ENCODE measurements around the gene NCK2. TPM values are rescaled to one million over a fixed set of nuclear protein-coding genes. Genes with fewer than 3 reads are reported as not detected.

The NCK2 gene
- total and polyA plus RNA-seq, 9 of the 15 experiments (the other 6 are each of a cell fraction or from before 2014, with no cell fraction given): 0.90 to 27.9 (median 15.9) TPM

DNA sequence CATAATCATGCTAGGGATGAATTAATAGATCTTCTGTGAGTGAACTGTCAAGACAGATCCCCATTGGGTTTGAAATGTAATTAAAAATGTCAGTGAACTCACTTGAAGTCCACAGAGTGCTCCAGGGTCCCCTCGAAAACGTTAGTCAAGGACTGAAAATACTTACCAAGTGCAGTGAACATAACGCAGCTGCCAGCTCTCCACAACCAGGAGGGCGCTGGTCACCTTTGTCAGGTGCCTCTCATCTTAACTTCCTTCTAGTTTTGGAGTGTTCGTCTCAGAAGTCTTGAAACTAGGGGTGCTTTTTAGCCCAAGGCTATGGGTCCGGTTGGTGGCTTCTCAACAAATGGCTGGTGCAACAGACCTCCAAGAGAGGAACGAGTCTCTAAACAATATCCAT is 70.7 kb downstream of the NCK2 start:
- DNase-seq (ENCODE audit: extremely low read depth in 1 of 4, low spot score in 3 of 4) (no peak), ATAC-seq (no peak), FAIRE-seq (no peak)
- H4K20me1 ChIP-seq (replicated peaks; ENCODE audit: control insufficient read depth, insufficient read depth, low read length): peaks cover 16% of the 10 kb centered on the region
- H3K4me2 ChIP-seq (ENCODE audit: insufficient read depth, low read length): no peak overlapping the region
- H3K4me1 ChIP-seq (replicated peaks in 1 of 2; ENCODE audit: control insufficient read depth in 2 of 2, insufficient read depth in 2 of 2, low read length in 2 of 2): peaks cover 13 to 18% of the 10 kb centered on the region in 2 experiments
- BruUV-seq (replicated peaks): no TSS peak
- H3K4me3 ChIP-seq: no peak overlapping the region
- ChIA-PET POLR2A (no interaction called here), CTCF (ENCODE audit: low intra/inter-chr PET ratio) (no interaction called here)
- no peaks in the 10 kb centered on the region for H3K79me2 ChIP-seq (ENCODE audit: control insufficient read depth, insufficient read depth, low read length)
- no peaks in the 10 kb centered on the region for H3K27me3 ChIP-seq (ENCODE audit: control insufficient read depth in 2 of 2, insufficient read depth in 2 of 2, low read length in 2 of 2)
- no peak overlapping the region for H3K9ac ChIP-seq (ENCODE audit: insufficient read depth in 1 of 2, low read depth in 2 of 2, low read length in 2 of 2)
- intact Hi-C loops (cut with micrococcal nuclease) (no loop called here), in situ Hi-C loops (cut with MboI) (no loop called here)
- H2AFZ ChIP-seq (ENCODE audit: low read depth, low read length): no peak overlapping the region
- H3K9me1 ChIP-seq (ENCODE audit: control insufficient read depth, insufficient read depth, low read length): peaks cover 2% of the 10 kb centered on the region
- H3K9me3 ChIP-seq (replicated peaks; ENCODE audit: control insufficient read depth, insufficient read depth, low read depth, low read length): no peaks in the 10 kb centered on the region
- H3K36me3 ChIP-seq (ENCODE audit: control insufficient read depth, insufficient read depth, low read length): 0 out of 3 replicates have a peak, but pooled peaks cover 5% of the 10 kb centered on the region
- no peak overlapping the region for H3K27ac ChIP-seq (ENCODE audit: extremely low read depth, low read depth, low read length)
- 51% methylated on average over 7 of the region's 7 CpGs for WGBS (ENCODE audit: insufficient coverage, low coverage, missing lambda C conversion rate)
- TF ChIP-seq NCOR1 (IDR thresholded peaks at IDR 0.05) (no peak), SAP30 (IDR thresholded peaks at IDR 0.05; ENCODE audit: borderline replicate concordance, insufficient read depth, low read depth, low read length, poor library complexity, severe bottlenecking) (no peak), SMC3 (conservative IDR thresholded peaks at IDR 0.05; ENCODE audit: insufficient read depth, low read depth, low read length) (no peak), ZNF764 (CRISPR knock-in tag; IDR thresholded peaks at IDR 0.05; ENCODE audit: low read depth) (no peak), C11orf30 (IDR thresholded peaks at IDR 0.05; ENCODE audit: low read depth) (no peak), BRD9 (IDR thresholded peaks at IDR 0.05; ENCODE audit: low read depth, partially characterized antibody) (no peak), PTTG1 (tag; IDR thresholded peaks at IDR 0.05; ENCODE audit: low read depth) (no peak), TAF7 (tag; IDR thresholded peaks at IDR 0.05) (no peak), SOX6 (IDR thresholded peaks at IDR 0.05) (no peak)
- TF ChIP-seq, protein P1, sequence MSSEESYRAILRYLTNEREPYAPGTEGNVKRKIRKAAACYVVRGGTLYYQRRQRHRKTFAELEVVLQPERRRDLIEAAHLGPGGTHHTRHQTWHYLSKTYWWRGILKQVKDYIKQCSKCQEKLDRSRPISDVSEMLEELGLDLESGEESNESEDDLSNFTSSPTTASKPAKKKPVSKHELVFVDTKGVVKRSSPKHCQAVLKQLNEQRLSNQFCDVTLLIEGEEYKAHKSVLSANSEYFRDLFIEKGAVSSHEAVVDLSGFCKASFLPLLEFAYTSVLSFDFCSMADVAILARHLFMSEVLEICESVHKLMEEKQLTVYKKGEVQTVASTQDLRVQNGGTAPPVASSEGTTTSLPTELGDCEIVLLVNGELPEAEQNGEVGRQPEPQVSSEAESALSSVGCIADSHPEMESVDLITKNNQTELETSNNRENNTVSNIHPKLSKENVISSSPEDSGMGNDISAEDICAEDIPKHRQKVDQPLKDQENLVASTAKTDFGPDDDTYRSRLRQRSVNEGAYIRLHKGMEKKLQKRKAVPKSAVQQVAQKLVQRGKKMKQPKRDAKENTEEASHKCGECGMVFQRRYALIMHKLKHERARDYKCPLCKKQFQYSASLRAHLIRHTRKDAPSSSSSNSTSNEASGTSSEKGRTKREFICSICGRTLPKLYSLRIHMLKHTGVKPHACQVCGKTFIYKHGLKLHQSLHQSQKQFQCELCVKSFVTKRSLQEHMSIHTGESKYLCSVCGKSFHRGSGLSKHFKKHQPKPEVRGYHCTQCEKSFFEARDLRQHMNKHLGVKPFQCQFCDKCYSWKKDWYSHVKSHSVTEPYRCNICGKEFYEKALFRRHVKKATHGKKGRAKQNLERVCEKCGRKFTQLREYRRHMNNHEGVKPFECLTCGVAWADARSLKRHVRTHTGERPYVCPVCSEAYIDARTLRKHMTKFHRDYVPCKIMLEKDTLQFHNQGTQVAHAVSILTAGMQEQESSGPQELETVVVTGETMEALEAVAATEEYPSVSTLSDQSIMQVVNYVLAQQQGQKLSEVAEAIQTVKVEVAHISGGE (CRISPR knock-in tag; IDR thresholded peaks at IDR 0.05): no peak
- TF ChIP-seq, protein P2, sequence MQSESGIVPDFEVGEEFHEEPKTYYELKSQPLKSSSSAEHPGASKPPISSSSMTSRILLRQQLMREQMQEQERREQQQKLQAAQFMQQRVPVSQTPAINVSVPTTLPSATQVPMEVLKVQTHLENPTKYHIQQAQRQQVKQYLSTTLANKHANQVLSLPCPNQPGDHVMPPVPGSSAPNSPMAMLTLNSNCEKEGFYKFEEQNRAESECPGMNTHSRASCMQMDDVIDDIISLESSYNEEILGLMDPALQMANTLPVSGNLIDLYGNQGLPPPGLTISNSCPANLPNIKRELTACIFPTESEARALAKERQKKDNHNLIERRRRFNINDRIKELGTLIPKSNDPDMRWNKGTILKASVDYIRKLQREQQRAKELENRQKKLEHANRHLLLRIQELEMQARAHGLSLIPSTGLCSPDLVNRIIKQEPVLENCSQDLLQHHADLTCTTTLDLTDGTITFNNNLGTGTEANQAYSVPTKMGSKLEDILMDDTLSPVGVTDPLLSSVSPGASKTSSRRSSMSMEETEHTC (IDR thresholded peaks at IDR 0.05): no peak
- TF ChIP-seq, protein P3, sequence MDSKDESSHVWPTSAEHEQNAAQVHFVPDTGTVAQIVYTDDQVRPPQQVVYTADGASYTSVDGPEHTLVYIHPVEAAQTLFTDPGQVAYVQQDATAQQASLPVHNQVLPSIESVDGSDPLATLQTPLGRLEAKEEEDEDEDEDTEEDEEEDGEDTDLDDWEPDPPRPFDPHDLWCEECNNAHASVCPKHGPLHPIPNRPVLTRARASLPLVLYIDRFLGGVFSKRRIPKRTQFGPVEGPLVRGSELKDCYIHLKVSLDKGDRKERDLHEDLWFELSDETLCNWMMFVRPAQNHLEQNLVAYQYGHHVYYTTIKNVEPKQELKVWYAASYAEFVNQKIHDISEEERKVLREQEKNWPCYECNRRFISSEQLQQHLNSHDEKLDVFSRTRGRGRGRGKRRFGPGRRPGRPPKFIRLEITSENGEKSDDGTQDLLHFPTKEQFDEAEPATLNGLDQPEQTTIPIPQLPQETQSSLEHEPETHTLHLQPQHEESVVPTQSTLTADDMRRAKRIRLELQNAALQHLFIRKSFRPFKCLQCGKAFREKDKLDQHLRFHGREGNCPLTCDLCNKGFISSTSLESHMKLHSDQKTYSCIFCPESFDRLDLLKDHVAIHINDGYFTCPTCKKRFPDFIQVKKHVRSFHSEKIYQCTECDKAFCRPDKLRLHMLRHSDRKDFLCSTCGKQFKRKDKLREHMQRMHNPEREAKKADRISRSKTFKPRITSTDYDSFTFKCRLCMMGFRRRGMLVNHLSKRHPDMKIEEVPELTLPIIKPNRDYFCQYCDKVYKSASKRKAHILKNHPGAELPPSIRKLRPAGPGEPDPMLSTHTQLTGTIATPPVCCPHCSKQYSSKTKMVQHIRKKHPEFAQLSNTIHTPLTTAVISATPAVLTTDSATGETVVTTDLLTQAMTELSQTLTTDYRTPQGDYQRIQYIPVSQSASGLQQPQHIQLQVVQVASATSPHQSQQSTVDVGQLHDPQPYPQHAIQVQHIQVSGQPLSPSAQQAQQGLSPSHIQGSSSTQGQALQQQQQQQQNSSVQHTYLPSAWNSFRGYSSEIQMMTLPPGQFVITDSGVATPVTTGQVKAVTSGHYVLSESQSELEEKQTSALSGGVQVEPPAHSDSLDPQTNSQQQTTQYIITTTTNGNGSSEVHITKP (IDR thresholded peaks at IDR 0.05; ENCODE audit: partially characterized antibody): no peak

All from K562 (cell line).